ENCODE results near the gene ZC3H7A. TPM values are rescaled to one million over a fixed set of nuclear protein-coding genes. Genes with fewer than 3 reads are reported as not detected.

The ZC3H7A gene
- total and polyA plus RNA-seq, 2 of the 8 experiments (the other 6 are each of a cell fraction or from before 2014, with no cell fraction given): 32.0 to 55.9 TPM

- peaks cover 0 to 3% of the 10 kb centered on the region in 2 experiments for H4K20me1 ChIP-seq (replicated peaks in 1 of 2; ENCODE audit: control insufficient read depth in 1 of 2, insufficient read depth in 2 of 2, low read length in 2 of 2)
- no peak overlapping the region for H3K14ac ChIP-seq (ENCODE audit: insufficient read length)
- H2AK5ac ChIP-seq (ENCODE audit: low read depth, low read length): no peak overlapping the region
- H3K4ac ChIP-seq (replicated peaks; ENCODE audit: insufficient read length, low read depth, low read length): no peak overlapping the region
- H3K27ac ChIP-seq (ENCODE audit: low read depth, low read length): no peak overlapping the region
- no peak overlapping the region for H2BK15ac ChIP-seq (ENCODE audit: low read length)
- H3K9me3 ChIP-seq (ENCODE audit: insufficient read depth in 2 of 2, low read depth in 1 of 2, low read length in 1 of 2): no peaks in the 10 kb centered on the region
- ChIA-PET POLR2A (ENCODE audit: partially characterized antibody) (interaction anchor here (0.9 to 1.7 kb wide), 5 partner anchors 23 to 163 kb away, joined by 3 to 7 read pairs (median 5); partner anchors contain the start of genes RSL1D1 and TXNDC11), CTCF (ENCODE audit: partially characterized antibody) (interaction anchor here (0.7 to 2.4 kb wide), 6 partner anchors 14 to 143 kb away, joined by 3 to 14 read pairs (median 4); no protein-coding TSS in a partner anchor)
- H4K91ac ChIP-seq (replicated peaks; ENCODE audit: insufficient read length, low read length): no peak overlapping the region
- peak overlapping the region; percentile 75 to 92; a peak in 3 of 4 replicates for H3K4me2 ChIP-seq (ENCODE audit: insufficient read depth in 1 of 2, low read depth in 2 of 2, low read length in 2 of 2)
- DNase-seq (ENCODE audit: low read depth in 1 of 2, low spot score in 2 of 2) (no peak), FAIRE-seq (no peak)
- H3K79me2 ChIP-seq (ENCODE audit: control insufficient read depth in 1 of 2, insufficient read depth in 2 of 2, low read length in 2 of 2): peaks cover 8 to 22% of the 10 kb centered on the region in 2 experiments
- WGBS, 2 experiments (ENCODE audit: extremely low coverage in 1 of 2, insufficient coverage in 1 of 2, insufficient read length in 1 of 2, insufficient replicate concordance in 2 of 2, low coverage in 1 of 2, low lambda C conversion rate in 2 of 2, missing lambda C conversion rate in 1 of 2): 94% methylated on average over 10 of the region's 10 CpGs; no CpG with 5 or more reads in 1 of the 2 experiments
- H2BK12ac ChIP-seq (ENCODE audit: low read depth, low read length): no peak overlapping the region
- no peaks in the 10 kb centered on the region for H3K27me3 ChIP-seq (replicated peaks in 1 of 4; ENCODE audit: control insufficient read depth in 3 of 4, extremely low read depth in 1 of 4, insufficient read depth in 3 of 4, low read length in 3 of 4)
- peaks cover 0 to 6% (median 3%) of the 10 kb centered on the region in 4 experiments; a peak in 4 of 7 replicates for H3K4me1 ChIP-seq (replicated peaks in 1 of 4; ENCODE audit: control insufficient read depth in 3 of 4, insufficient read depth in 4 of 4, low read length in 3 of 4)
- no peak overlapping the region for H3K18ac ChIP-seq (ENCODE audit: extremely low read depth, low read length)
- H4K8ac ChIP-seq (ENCODE audit: extremely low read depth, insufficient read depth, low read length): no peak overlapping the region
- no peak for TF ChIP-seq TAF1 (IDR thresholded peaks at IDR 0.05; ENCODE audit: low read depth, low read length)
- TF ChIP-seq POLR2A (IDR thresholded peaks at IDR 0.05; ENCODE audit: control extremely low read depth in 1 of 2, low read depth in 2 of 2, low read length in 2 of 2): no peak
- no peak for TF ChIP-seq ASH2L (IDR thresholded peaks at IDR 0.05; ENCODE audit: low read length)
- TF ChIP-seq SRF (IDR thresholded peaks at IDR 0.05; ENCODE audit: low read depth, low read length): no peak
- TF ChIP-seq NRF1 (IDR thresholded peaks at IDR 0.05; ENCODE audit: low read depth, low read length): no peak
- TF ChIP-seq, protein P1, sequence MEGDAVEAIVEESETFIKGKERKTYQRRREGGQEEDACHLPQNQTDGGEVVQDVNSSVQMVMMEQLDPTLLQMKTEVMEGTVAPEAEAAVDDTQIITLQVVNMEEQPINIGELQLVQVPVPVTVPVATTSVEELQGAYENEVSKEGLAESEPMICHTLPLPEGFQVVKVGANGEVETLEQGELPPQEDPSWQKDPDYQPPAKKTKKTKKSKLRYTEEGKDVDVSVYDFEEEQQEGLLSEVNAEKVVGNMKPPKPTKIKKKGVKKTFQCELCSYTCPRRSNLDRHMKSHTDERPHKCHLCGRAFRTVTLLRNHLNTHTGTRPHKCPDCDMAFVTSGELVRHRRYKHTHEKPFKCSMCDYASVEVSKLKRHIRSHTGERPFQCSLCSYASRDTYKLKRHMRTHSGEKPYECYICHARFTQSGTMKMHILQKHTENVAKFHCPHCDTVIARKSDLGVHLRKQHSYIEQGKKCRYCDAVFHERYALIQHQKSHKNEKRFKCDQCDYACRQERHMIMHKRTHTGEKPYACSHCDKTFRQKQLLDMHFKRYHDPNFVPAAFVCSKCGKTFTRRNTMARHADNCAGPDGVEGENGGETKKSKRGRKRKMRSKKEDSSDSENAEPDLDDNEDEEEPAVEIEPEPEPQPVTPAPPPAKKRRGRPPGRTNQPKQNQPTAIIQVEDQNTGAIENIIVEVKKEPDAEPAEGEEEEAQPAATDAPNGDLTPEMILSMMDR (IDR thresholded peaks at IDR 0.05; ENCODE audit: control extremely low read depth in 1 of 3, insufficient read depth in 1 of 3, low read depth in 1 of 3, low read length in 3 of 3): no peak
- no peak for TF ChIP-seq MAFK (IDR thresholded peaks at IDR 0.05; ENCODE audit: low read depth, low read length)
- TF ChIP-seq BCL11A (IDR thresholded peaks at IDR 0.05; ENCODE audit: low read depth in 2 of 2, low read length in 2 of 2): no peak
- TF ChIP-seq CTBP2 (IDR thresholded peaks at IDR 0.05; ENCODE audit: borderline replicate concordance, insufficient read depth, insufficient read length, low read length): no peak
- 0 out of 8 replicates have a peak overlapping the region, but pooled peaks of 1 of the 4 experiments have one; percentile 78 for H3K4me3 ChIP-seq (ENCODE audit: extremely low read depth in 1 of 4, insufficient read depth in 2 of 4, low read depth in 3 of 4, low read length in 4 of 4)
- no peak overlapping the region; a peak in 1 of 7 replicates for H3K9ac ChIP-seq (replicated peaks in 1 of 4; ENCODE audit: extremely low read depth in 1 of 4, low read depth in 3 of 4, low read length in 3 of 4)
- H3K79me1 ChIP-seq (ENCODE audit: low read depth, low read length): peaks cover 11% of the 10 kb centered on the region; the same call in 1 of the 2 replicates
- H2BK120ac ChIP-seq (replicated peaks; ENCODE audit: low read depth, low read length): no peak overlapping the region
- H4K5ac ChIP-seq (ENCODE audit: insufficient read length, low read depth, low read length): no peak overlapping the region
- no peak overlapping the region for H2AFZ ChIP-seq (ENCODE audit: low read length)
- no peak overlapping the region for H2BK20ac ChIP-seq (ENCODE audit: low read length)
- no peaks in the 10 kb centered on the region; a peak in 1 of 8 replicates for H3K36me3 ChIP-seq (ENCODE audit: control insufficient read depth in 2 of 4, insufficient read depth in 4 of 4, low read length in 3 of 4)
- no peak overlapping the region for H3K56ac ChIP-seq (replicated peaks; ENCODE audit: insufficient read length, low read depth, low read length)
- peaks cover 4% of the 10 kb centered on the region; the same call in 1 of the 2 replicates for H3K23me2 ChIP-seq (ENCODE audit: low read depth, low read length)
- H3K23ac ChIP-seq (ENCODE audit: insufficient read length): no peak overlapping the region
- H2BK5ac ChIP-seq (ENCODE audit: low read depth, low read length): no peak overlapping the region
These were observed 1.9 kb upstream of the ZC3H7A start for GRCh38 chr16:11799017-11799381.
